ENCODE data around the gene GPR135. TPM values are rescaled to one million over a fixed set of nuclear protein-coding genes. Genes with fewer than 3 reads are reported as not detected.

Gene GPR135
- total RNA-seq, 2 experiments from 2014 or later, result 1.5 to 1.7 TPM

DNA sequence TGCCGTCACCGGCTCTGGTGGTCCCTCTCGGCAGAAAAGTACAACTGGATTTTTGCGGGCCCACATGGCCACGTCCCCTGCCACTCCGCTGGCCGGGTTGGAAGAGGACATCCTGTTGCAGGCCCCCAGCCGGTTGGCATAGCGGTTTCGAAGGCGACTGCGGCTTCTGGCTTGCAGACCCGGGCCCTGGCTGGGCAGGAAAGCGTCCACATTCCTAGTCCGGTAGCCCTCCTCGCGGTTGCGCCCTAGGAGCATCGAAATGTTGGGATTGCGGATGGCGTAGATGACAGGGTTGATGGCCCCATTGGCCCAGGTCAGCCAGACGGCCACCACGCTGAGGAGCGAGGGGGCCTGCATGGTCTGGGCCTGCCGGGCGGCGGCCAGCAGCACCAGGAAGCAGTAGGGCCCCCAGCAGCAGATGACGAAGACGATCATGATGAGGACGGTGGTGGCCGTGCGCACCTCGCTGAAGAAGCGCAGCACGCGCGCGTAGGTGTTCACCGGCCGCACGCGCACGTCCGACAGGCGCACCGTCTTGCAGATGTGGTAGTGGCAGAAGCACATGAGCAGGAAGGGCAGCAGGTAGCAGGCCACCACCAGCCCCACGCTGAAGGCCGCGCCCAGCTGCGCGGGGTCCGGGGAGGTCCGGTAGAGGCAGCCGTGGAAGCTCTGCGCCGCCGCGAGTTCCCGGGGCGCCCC lies 1.2 kb downstream of the GPR135 start:
- POLR2A ChIA-PET, result interaction anchor here (0.7 to 0.8 kb wide), 2 partner anchors 20 kb away, joined by 3 read pairs; partner anchors contain the start of genes JKAMP and L3HYPDH
- ATAC-seq (peak; percentile 54), DNase-seq (peak; percentile 64)
- intact Hi-C loops (cut with micrococcal nuclease), result no loop called here
- Mint-ChIP-seq H3K9me3 (no peaks in the 10 kb centered on the region), H3K4me1 (ENCODE audit: low read depth) (peaks cover 12% of the 10 kb centered on the region), H3K36me3 (ENCODE audit: low read depth) (peaks cover 5% of the 10 kb centered on the region), H3K27me3 (peaks cover 7% of the 10 kb centered on the region), H3K27ac (peak overlapping the region; percentile 78), H3K4me3 (peak overlapping the region; percentile 80)
- CTCF ChIA-PET, result interaction anchor here (0.9 to 1.9 kb wide), 4 partner anchors 14 to 113 kb away, joined by 3 to 7 read pairs (median 4); no protein-coding TSS in a partner anchor
- no peak for TF ChIP-seq CTCF (IDR thresholded peaks at IDR 0.05)

DNA sequence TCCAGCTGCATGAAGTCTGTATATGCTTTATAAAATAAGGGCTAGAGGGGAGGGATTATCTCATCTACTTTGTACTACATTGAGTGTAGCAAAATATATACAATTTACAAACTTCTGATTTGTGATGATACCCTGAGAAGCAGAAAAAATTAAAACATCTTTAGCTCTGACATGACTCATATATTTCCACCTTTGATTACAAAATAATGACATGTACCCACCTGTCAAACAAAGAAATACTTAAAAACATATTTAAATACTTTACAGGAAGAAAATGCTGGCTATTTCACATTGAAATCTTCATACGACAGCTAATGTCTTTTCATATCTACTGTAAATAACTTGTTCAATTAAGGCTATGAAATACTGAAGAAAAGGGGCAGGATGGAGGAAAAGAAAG lies 3.3 kb downstream of the GPR135 start:
- H3K27ac Mint-ChIP-seq, result no peak overlapping the region
- H3K9me3 Mint-ChIP-seq, result no peaks in the 10 kb centered on the region
- TF ChIP-seq CTCF (IDR thresholded peaks at IDR 0.05), result no peak
- POLR2A ChIA-PET, result no interaction called here
- H3K36me3 Mint-ChIP-seq (ENCODE audit: low read depth), result peaks cover 15% of the 10 kb centered on the region
- H3K4me3 Mint-ChIP-seq, result no peak overlapping the region
- H3K27me3 Mint-ChIP-seq, result peaks cover 7% of the 10 kb centered on the region
- peaks cover 12% of the 10 kb centered on the region for H3K4me1 Mint-ChIP-seq (ENCODE audit: low read depth)
- ATAC-seq (no peak), DNase-seq (no peak)
- CTCF ChIA-PET, result interaction anchor here (1.1 to 1.7 kb wide), 2 partner anchors 13 to 115 kb away, joined by 4 to 5 read pairs; partner anchors contain the start of gene CCDC175
- intact Hi-C loops (cut with micrococcal nuclease), result no loop called here

DNA sequence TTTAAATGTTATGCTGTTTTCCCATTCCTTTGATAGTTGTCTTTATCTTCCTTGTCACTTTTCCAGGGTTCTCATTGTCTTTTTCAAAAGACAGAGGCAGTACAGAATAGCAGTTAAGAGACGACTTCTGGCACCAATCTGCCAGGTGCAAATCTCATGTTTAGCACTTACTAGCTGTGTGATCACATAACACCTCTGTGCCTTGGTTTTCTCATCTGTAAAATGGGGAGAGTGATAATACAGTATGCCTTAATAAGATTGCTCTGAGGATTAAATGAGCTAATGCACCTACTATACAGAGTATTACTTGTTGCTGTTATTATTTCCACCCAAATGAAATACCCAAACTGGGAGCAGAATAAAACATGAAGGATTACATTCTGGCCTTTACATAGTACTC lies 4.8 kb downstream of the GPR135 start:
- H3K4me3 Mint-ChIP-seq, result no peak overlapping the region
- CTCF ChIA-PET, result no interaction called here
- DNase-seq (no peak), ATAC-seq (no peak)
- no peaks in the 10 kb centered on the region for H3K9me3 Mint-ChIP-seq
- no peak overlapping the region for H3K27ac Mint-ChIP-seq
- H3K36me3 Mint-ChIP-seq (ENCODE audit: low read depth), result peaks cover 23% of the 10 kb centered on the region
- POLR2A ChIA-PET, result no interaction called here
- H3K27me3 Mint-ChIP-seq, result peaks cover 7% of the 10 kb centered on the region
- TF ChIP-seq CTCF (IDR thresholded peaks at IDR 0.05), result no peak
- peaks cover 8% of the 10 kb centered on the region for H3K4me1 Mint-ChIP-seq (ENCODE audit: low read depth)
- intact Hi-C loops (cut with micrococcal nuclease), result no loop called here

- POLR2A ChIA-PET, result interaction anchor here (1.4 kb wide), 1 partner anchor 25 kb away, joined by 3 read pairs; the partner anchor contains the start of genes JKAMP and L3HYPDH
- intact Hi-C loops (cut with micrococcal nuclease), result no loop called here
Measured at GRCh38 chr14:59458486-59458885, 6.7 kb downstream of the GPR135 start.

More at GRCh38 chr14:59458486-59458885, 6.7 kb downstream of the GPR135 start:
- DNase-seq, result no peak
- Mint-ChIP-seq H3K9me3 (no peaks in the 10 kb centered on the region), H3K27ac (no peak overlapping the region), H3K4me3 (no peak overlapping the region), H3K4me1 (ENCODE audit: low read depth) (no peaks in the 10 kb centered on the region), H3K27me3 (peaks cover 7% of the 10 kb centered on the region), H3K36me3 (ENCODE audit: low read depth) (peaks cover 25% of the 10 kb centered on the region)
- ATAC-seq, result no peak
- no peak for TF ChIP-seq CTCF (IDR thresholded peaks at IDR 0.05)
- CTCF ChIA-PET, result no interaction called here

Data from activated CD8-positive, alpha-beta T cell treated with anti-CD3 and anti-CD28 coated beads for 36 hours (primary cell).